ENCODE data around the gene RAD51B. TPM values are rescaled to one million over a fixed set of nuclear protein-coding genes. Genes with fewer than 3 reads are reported as not detected.

RAD51B gene
- total and polyA plus RNA-seq, 3 donors from 2014 or later, result 5.5 to 22.5 (median 19.1) TPM

GRCh38 chr14:68521557-68521901 lies 702.0 kb downstream of the RAD51B start:
- H3K27ac ChIP-seq, result peak overlapping the region; percentile 71 to 85
- no peaks in the 10 kb centered on the region for H3K27me3 ChIP-seq
- no peaks in the 10 kb centered on the region for H3K36me3 ChIP-seq (ENCODE audit: low read depth, missing control alignments)
- peaks cover 28% of the 10 kb centered on the region for H3K4me1 ChIP-seq
- no peak for TF ChIP-seq POLR2A (IDR thresholded peaks at IDR 0.05)
- H3K4me3 ChIP-seq, result no peak overlapping the region
- no peaks in the 10 kb centered on the region for H3K9me3 ChIP-seq
- no peak for DNase-seq
- 33% methylated on average over 1 of the region's 1 CpG for WGBS, 2 donors
- intact Hi-C loops (cut with DNase I; ENCODE audit: low total_unique reads), result no loop called here

DNA sequence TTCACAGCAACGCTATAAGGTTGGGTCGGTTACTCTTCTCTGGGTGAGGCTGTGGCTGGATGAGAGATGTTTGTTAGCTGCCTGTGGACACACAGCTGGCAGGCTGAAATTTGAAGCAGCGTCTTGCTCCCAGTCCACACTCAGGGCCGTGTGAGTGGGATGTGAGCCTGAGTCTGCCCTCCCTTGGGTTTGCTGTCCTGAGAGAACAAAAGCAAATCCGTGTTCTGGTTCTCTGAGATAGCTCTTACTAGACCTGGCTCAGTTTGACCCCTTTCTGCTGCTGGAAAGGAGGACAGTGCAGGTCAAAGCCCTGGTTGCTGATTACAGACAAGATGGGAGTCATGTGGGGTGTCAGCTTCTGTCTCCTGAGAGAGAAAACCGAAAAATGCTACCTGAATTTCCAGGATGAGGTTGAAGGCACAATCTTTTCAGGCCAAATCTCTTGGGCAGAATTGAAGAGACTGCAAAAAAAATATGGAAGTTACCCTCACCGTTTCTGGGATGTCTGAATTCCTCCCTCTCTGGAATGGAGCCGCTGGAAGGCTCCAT lies 702.5 kb downstream of the RAD51B start:
- DNase-seq, result no peak
- Histone ChIP-seq H3K9me3 (no peaks in the 10 kb centered on the region), H3K27ac (peak overlapping the region; percentile 71 to 85), H3K27me3 (no peaks in the 10 kb centered on the region), H3K36me3 (ENCODE audit: low read depth, missing control alignments) (no peaks in the 10 kb centered on the region), H3K4me1 (peaks cover 28% of the 10 kb centered on the region), H3K4me3 (no peak overlapping the region)
- 50 to 62% methylated on average over 8 of the region's 8 CpGs for whole genome bisulfite sequencing, 2 donors
- TF ChIP-seq POLR2A (IDR thresholded peaks at IDR 0.05), result no peak
- TF ChIP-seq CTCF (IDR thresholded peaks at IDR 0.05), result no peak
- intact Hi-C loops (cut with DNase I; ENCODE audit: low total_unique reads), result no loop called here

DNA sequence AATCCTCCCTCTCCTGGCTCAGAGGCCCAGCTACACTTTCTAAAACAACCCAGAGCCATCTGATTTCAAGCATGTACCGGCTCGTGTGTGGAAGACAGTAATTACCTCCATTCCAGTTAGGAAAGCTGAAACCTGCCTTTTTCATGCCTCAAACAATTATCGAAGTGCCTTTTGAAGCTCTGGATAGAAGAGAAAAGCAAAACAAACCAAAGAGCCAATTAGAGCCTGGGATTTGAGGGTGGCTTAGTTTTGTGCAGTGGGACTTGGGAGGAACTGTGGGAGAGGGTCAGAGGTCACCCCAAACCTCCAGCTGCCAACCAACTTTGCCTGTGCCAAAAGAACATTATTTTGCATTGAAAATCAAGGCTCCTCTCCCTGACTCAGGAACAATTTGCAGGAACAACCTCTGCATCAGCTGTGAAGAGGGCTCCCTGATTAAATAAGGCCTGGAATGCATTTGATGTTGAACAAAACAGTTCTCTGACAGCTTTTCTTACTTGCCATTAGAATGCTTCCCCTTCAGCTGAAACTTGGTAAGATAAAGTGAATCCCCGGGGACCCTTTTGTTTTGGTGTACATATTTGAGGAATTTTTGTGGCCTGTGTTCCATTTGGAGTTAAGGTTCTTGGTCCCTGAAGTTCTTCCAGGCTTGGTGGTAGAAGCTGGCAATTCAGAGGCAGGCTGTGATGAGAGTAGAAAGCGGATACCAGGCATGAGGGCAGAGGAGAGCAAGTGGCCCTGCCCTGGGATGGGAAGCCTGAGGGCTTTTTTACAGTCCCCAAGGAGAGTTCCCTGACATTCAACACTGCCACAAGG lies 703.1 kb downstream of the RAD51B start:
- TF ChIP-seq POLR2A (IDR thresholded peaks at IDR 0.05) (no peak), CTCF (IDR thresholded peaks at IDR 0.05) (peak in 1 of 3 experiments; percentile 7)
- intact Hi-C loops (cut with DNase I; ENCODE audit: low total_unique reads), result no loop called here
- Histone ChIP-seq H3K27me3 (no peaks in the 10 kb centered on the region), H3K9me3 (no peaks in the 10 kb centered on the region), H3K4me1 (peaks cover 28% of the 10 kb centered on the region), H3K27ac (peak overlapping the region; percentile 71 to 85), H3K4me3 (no peak overlapping the region), H3K36me3 (ENCODE audit: low read depth, missing control alignments) (no peaks in the 10 kb centered on the region)
- DNase-seq, result peak; percentile 51
- 50 to 58% methylated on average over 5 of the region's 5 CpGs for WGBS, 2 donors

- WGBS, 2 donors, result 64 to 88% methylated on average over 4 of the region's 4 CpGs
Observed at GRCh38 chr14:68523326-68523610, 703.7 kb downstream of the RAD51B start.

More at GRCh38 chr14:68523326-68523610, 703.7 kb downstream of the RAD51B start:
- Histone ChIP-seq H3K9me3 (no peaks in the 10 kb centered on the region), H3K4me1 (peaks cover 28% of the 10 kb centered on the region), H3K36me3 (ENCODE audit: low read depth, missing control alignments) (no peaks in the 10 kb centered on the region), H3K4me3 (no peak overlapping the region), H3K27ac (peak overlapping the region in 1 of 2 donors; percentile 85), H3K27me3 (no peaks in the 10 kb centered on the region)
- intact Hi-C loops (cut with DNase I; ENCODE audit: low total_unique reads), result no loop called here
- TF ChIP-seq POLR2A (IDR thresholded peaks at IDR 0.05) (no peak), CTCF (IDR thresholded peaks at IDR 0.05) (no peak)
- no peak for DNase-seq
